HepG2 (cell line): ENCODE data around the gene PAXIP1. TPM values are rescaled to one million over a fixed set of nuclear protein-coding genes. Genes with fewer than 3 reads are reported as not detected.
A peak's percentile ranks its signal among the peaks of the same experiment; 100 is the strongest.

Experiments used
- ASH2L ChIP-seq: fragments of 300-600, 200-600 bp; sonication (generic); IDR thresholded peaks from 2 replicates; pipeline ENCODE4 v1.7.0; 2017; ENCODE audit warnings: low read depth, mild to moderate bottlenecking, moderate library complexity, mixed read lengths, low read length; ENCODE audit not compliant: insufficient read length
- FOSL2 ChIP-seq: sonication (generic); formaldehyde crosslinking; IDR thresholded peaks from 2 replicates; pipeline ENCODE4 v1.4.0; 2020; ENCODE audit warnings: missing genetic modification reagents
- FOXC1 ChIP-seq: sonication (generic); formaldehyde crosslinking; IDR thresholded peaks from 2 replicates; pipeline ENCODE4 v1.8.0; 2022; ENCODE audit warnings: mild to moderate bottlenecking, missing genetic modification reagents, borderline replicate concordance
- MAZ ChIP-seq, 2 experiments: sonication (generic) in 1 of 2; formaldehyde crosslinking in 1 of 2; IDR thresholded peaks; 2 replicates each; pipeline versions ENCODE4 v1.5.0 to v1.6.1; 2012 to 2020; ENCODE audit warnings: low read depth in 2 of 2, mild to moderate bottlenecking in 2 of 2, borderline replicate concordance in 1 of 2, improper control_type of control experiment in 1 of 2, low read length in 1 of 2, missing genetic modification reagents in 1 of 2, moderate library complexity in 1 of 2
- PRDM10 ChIP-seq: sonication (generic); formaldehyde crosslinking; IDR thresholded peaks from 2 replicates; pipeline ENCODE4 v1.4.0; 2020; ENCODE audit warnings: low read depth, missing genetic modification reagents
- SAP130 ChIP-seq: IDR thresholded peaks from 2 replicates; pipeline ENCODE4 v1.6.1; 2016; ENCODE audit warnings: low read depth
- YEATS2 ChIP-seq: sonication (generic); formaldehyde crosslinking; IDR thresholded peaks from 2 replicates; pipeline ENCODE4 v1.4.0; 2020; ENCODE audit warnings: missing genetic modification reagents, borderline replicate concordance
- ZBTB37 ChIP-seq: sonication (generic); formaldehyde crosslinking; IDR thresholded peaks from 2 replicates; pipeline ENCODE4 v1.4.0; 2020; ENCODE audit warnings: mild to moderate bottlenecking, missing genetic modification reagents
- ZNF263 ChIP-seq: sonication (generic); formaldehyde crosslinking; IDR thresholded peaks from 2 replicates; pipeline ENCODE4 v1.4.0; 2020; ENCODE audit warnings: missing genetic modification reagents
- ZNF552 ChIP-seq: sonication (generic); formaldehyde crosslinking; IDR thresholded peaks from 2 replicates; pipeline ENCODE4 v1.9.0; 2022; ENCODE audit warnings: missing genetic modification reagents, mild to moderate bottlenecking, borderline replicate concordance
- ZNF768 ChIP-seq: sonication (generic); formaldehyde crosslinking; IDR thresholded peaks from 2 replicates; pipeline ENCODE4 v1.4.0; 2020; ENCODE audit warnings: missing genetic modification reagents
- polyA plus RNA-seq, 8 experiments: library from polyadenylated mRNA; depleted of rRNA in 3 of 8; stranded (reverse) in 7 of 8; unstranded in 1 of 8; fragments of >200 nt; fragmentation: Illumina TruSeq in 4 of 8; extraction: Trizol in 4 of 8; gene quantifications; 2 replicates each; pipeline versions ENCODE4 v1.2.1 to v1.2.3, GENCODE V29; 2011 to 2016; ENCODE audit warnings: low read depth in 4 of 8, missing spikeins in 1 of 8, mixed read lengths in 1 of 8; ENCODE audit not compliant: insufficient read depth in 1 of 8
- total RNA-seq, 5 experiments: library from RNA; depleted of rRNA; stranded (reverse); fragments of >200 nt; fragmentation: Illumina TruSeq; extraction: Trizol; gene quantifications; 2 replicates each; pipeline ENCODE4 v1.2.3, GENCODE V29; 2016; ENCODE audit warnings: low read depth in 1 of 5
- TF ChIP-seq, protein P1 (sequence below): sonication (generic); formaldehyde crosslinking; IDR thresholded peaks from 2 replicates; pipeline ENCODE4 v1.4.0; 2020; ENCODE audit warnings: mild to moderate bottlenecking, missing genetic modification reagents
- TF ChIP-seq, protein P2 (sequence below): sonication (generic); formaldehyde crosslinking; IDR thresholded peaks from 2 replicates; pipeline ENCODE4 v1.8.1; 2023; ENCODE audit warnings: mild to moderate bottlenecking, missing genetic modification reagents
- TF ChIP-seq, protein P3 (sequence below): sonication (generic); formaldehyde crosslinking; IDR thresholded peaks from 2 replicates; pipeline ENCODE4 v1.4.0; 2020; ENCODE audit warnings: missing genetic modification reagents, mild to moderate bottlenecking, borderline replicate concordance

The PAXIP1 gene
- total and polyA plus RNA-seq, 2 of the 13 experiments (the other 11 are each of a cell fraction or from before 2014, with no cell fraction given): 11.6 to 16.2 TPM

DNA sequence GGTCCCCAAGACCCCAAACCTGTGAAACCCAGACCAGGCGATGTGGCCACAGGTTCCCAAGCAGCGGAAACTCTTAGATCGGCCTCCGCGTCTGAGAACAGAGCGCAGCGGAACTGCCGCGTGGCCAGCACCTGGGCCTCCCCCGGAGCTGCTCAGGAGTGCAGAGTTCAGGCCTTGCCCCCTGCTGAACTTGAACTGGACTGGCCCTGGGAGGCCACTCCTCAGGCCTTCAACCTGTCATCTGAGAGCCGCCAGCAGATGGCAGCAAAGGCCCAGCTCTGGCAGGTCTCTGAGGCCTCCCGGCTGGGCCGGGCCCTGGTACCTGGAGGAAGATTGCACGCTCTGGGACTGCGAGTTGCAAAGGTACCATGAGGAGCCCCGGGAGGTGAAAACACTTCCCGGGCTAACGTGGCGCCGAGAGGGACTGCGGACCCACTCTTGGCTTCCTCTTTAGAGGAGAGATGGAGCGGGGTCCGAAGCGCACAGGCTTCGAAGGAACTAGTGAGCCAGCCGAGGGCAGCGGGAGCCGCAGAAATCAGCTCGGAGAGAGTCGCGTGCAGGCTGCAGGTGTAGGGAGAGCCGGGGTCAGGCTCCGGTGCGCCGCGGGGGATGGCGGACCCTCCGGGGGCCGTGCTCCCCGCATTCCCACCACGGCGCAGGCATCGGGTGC is 89.2 kb downstream of the PAXIP1 start (continued):
- TF ChIP-seq ZNF552 (CRISPR knock-in tag): 0 out of 2 replicates have a peak, but pooled peaks have one; percentile 42
- peak; percentile 50; the same call in 1 of the 2 replicates for TF ChIP-seq MAZ (IDR thresholded peaks at IDR 0.05; ENCODE audit: borderline replicate concordance, low read depth, low read length)
- peak; percentile 86 for TF ChIP-seq MAZ (CRISPR knock-in tag; IDR thresholded peaks at IDR 0.05; ENCODE audit: low read depth)
- TF ChIP-seq, protein P1, sequence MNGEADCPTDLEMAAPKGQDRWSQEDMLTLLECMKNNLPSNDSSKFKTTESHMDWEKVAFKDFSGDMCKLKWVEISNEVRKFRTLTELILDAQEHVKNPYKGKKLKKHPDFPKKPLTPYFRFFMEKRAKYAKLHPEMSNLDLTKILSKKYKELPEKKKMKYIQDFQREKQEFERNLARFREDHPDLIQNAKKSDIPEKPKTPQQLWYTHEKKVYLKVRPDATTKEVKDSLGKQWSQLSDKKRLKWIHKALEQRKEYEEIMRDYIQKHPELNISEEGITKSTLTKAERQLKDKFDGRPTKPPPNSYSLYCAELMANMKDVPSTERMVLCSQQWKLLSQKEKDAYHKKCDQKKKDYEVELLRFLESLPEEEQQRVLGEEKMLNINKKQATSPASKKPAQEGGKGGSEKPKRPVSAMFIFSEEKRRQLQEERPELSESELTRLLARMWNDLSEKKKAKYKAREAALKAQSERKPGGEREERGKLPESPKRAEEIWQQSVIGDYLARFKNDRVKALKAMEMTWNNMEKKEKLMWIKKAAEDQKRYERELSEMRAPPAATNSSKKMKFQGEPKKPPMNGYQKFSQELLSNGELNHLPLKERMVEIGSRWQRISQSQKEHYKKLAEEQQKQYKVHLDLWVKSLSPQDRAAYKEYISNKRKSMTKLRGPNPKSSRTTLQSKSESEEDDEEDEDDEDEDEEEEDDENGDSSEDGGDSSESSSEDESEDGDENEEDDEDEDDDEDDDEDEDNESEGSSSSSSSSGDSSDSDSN (CRISPR knock-in tag): peak; percentile 55
- TF ChIP-seq, protein P2, sequence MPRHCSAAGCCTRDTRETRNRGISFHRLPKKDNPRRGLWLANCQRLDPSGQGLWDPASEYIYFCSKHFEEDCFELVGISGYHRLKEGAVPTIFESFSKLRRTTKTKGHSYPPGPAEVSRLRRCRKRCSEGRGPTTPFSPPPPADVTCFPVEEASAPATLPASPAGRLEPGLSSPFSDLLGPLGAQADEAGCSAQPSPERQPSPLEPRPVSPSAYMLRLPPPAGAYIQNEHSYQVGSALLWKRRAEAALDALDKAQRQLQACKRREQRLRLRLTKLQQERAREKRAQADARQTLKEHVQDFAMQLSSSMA: peak; percentile 83; the same call in 1 of the 2 replicates
- TF ChIP-seq SAP130 (CRISPR knock-in tag): peak; percentile 54; the same call in 1 of the 2 replicates
- TF ChIP-seq, protein P3, sequence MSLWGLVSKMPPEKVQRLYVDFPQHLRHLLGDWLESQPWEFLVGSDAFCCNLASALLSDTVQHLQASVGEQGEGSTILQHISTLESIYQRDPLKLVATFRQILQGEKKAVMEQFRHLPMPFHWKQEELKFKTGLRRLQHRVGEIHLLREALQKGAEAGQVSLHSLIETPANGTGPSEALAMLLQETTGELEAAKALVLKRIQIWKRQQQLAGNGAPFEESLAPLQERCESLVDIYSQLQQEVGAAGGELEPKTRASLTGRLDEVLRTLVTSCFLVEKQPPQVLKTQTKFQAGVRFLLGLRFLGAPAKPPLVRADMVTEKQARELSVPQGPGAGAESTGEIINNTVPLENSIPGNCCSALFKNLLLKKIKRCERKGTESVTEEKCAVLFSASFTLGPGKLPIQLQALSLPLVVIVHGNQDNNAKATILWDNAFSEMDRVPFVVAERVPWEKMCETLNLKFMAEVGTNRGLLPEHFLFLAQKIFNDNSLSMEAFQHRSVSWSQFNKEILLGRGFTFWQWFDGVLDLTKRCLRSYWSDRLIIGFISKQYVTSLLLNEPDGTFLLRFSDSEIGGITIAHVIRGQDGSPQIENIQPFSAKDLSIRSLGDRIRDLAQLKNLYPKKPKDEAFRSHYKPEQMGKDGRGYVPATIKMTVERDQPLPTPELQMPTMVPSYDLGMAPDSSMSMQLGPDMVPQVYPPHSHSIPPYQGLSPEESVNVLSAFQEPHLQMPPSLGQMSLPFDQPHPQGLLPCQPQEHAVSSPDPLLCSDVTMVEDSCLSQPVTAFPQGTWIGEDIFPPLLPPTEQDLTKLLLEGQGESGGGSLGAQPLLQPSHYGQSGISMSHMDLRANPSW (CRISPR knock-in tag): 0 out of 2 replicates have a peak, but pooled peaks have one; percentile 36
- TF ChIP-seq ZNF263 (CRISPR knock-in tag): peak; percentile 71
- TF ChIP-seq FOXC1: peak; percentile 89
- TF ChIP-seq ZBTB37: no peak
- TF ChIP-seq PRDM10 (CRISPR knock-in tag): peak; percentile 87
- peak; percentile 45; the same call in 1 of the 2 replicates for TF ChIP-seq YEATS2 (CRISPR knock-in tag)
- 0 out of 2 replicates have a peak, but pooled peaks have one; percentile 18 for TF ChIP-seq ZNF768
- peak; percentile 45; the same call in 1 of the 2 replicates for TF ChIP-seq FOSL2 (CRISPR knock-in tag)
- no peak for TF ChIP-seq ASH2L
